ENCODE measurements around the gene RPL36. TPM values are rescaled to one million over a fixed set of nuclear protein-coding genes. Genes with fewer than 3 reads are reported as not detected.

Gene RPL36
- total and polyA plus RNA-seq, 9 of the 15 experiments (the other 6 are each of a cell fraction or from before 2014, with no cell fraction given) = 350 to 3,412 (median 1,507) TPM

DNA sequence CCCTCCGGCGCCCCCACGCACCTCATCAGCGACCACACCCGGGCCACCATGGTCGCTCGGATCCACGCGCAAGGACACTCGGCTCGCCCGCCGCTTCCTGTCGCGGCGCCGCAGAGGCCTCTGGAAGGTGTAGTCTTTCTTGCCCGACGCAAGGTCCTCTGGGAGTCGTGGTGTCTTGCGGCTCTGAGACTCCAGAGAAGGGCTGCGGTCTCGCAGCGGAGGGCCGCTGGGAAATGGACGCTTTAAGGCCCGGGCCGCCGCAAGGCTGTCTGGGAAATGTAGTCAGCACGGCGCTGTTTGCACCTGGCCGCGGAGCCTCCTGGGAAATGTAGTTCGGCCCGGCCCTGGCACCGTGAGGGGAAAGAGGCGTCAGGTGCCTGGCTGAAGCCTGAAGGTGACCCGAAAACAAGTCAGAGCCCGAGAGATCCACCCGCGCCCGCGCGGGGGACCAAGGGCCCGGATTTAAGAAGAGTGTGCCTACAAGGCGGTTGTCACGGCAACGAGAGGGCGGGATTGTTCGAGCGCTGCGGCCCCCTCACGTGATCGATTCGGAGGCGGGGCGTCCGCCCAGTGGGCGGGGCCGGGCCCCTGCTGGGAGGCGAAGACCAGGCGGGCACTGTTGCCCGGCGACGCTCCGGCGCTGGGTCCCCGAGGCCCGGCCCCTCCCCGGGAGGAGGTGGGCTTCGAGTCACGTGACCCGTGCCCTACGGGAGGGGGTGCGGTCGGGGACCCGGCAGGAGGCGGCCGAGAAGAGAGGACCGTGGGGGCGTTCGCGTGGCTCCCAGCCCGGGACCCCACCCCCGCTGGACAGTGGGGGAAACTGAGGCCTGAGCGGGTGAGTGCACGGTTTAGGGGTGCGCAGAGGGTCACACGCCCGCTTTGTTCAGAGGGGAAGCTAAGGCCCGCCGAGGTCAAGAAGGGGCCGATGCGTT is 9.4 kb upstream of the RPL36 start, which contains the start of the genes HSD11B1L and MICOS13 (continued):
- TF ChIP-seq, protein P1, sequence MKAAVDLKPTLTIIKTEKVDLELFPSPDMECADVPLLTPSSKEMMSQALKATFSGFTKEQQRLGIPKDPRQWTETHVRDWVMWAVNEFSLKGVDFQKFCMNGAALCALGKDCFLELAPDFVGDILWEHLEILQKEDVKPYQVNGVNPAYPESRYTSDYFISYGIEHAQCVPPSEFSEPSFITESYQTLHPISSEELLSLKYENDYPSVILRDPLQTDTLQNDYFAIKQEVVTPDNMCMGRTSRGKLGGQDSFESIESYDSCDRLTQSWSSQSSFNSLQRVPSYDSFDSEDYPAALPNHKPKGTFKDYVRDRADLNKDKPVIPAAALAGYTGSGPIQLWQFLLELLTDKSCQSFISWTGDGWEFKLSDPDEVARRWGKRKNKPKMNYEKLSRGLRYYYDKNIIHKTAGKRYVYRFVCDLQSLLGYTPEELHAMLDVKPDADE (conservative IDR thresholded peaks at IDR 0.05; ENCODE audit: control insufficient read depth, low read depth, low read length) = peak; percentile 99
- TF ChIP-seq, protein P2, sequence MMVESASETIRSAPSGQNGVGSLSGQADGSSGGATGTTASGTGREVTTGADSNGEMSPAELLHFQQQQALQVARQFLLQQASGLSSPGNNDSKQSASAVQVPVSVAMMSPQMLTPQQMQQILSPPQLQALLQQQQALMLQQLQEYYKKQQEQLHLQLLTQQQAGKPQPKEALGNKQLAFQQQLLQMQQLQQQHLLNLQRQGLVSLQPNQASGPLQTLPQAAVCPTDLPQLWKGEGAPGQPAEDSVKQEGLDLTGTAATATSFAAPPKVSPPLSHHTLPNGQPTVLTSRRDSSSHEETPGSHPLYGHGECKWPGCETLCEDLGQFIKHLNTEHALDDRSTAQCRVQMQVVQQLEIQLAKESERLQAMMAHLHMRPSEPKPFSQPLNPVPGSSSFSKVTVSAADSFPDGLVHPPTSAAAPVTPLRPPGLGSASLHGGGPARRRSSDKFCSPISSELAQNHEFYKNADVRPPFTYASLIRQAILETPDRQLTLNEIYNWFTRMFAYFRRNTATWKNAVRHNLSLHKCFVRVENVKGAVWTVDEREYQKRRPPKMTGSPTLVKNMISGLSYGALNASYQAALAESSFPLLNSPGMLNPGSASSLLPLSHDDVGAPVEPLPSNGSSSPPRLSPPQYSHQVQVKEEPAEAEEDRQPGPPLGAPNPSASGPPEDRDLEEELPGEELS (CRISPR knock-in tag; IDR thresholded peaks at IDR 0.05; ENCODE audit: borderline replicate concordance) = 0 out of 2 replicates have a peak, but pooled peaks have one; percentile 73
- TF ChIP-seq TRIM28 (IDR thresholded peaks at IDR 0.05) (no peak), CSDE1 (IDR thresholded peaks at IDR 0.05) (peak in 1 of 2 experiments; percentile 92; a peak in 1 of 4 replicates), SRSF3 (IDR thresholded peaks at IDR 0.05; ENCODE audit: insufficient read depth, low read length) (no peak), XRCC3 (IDR thresholded peaks at IDR 0.05) (no peak), ZNF778 (CRISPR knock-in tag; IDR thresholded peaks at IDR 0.05) (no peak), ESRRB (CRISPR knock-in tag; IDR thresholded peaks at IDR 0.05; ENCODE audit: borderline replicate concordance) (no peak; the same call in 1 of the 2 replicates), GABPB1 (CRISPR knock-in tag; IDR thresholded peaks at IDR 0.05) (peak; percentile 95), ZNF408 (CRISPR knock-in tag; IDR thresholded peaks at IDR 0.05; ENCODE audit: low read depth) (no peak), ZNF644 (tag; IDR thresholded peaks at IDR 0.05; ENCODE audit: low read depth) (peak; percentile 96), BMI1 (IDR thresholded peaks at IDR 0.05; ENCODE audit: low read length) (peak; percentile 95), POU5F1 (IDR thresholded peaks at IDR 0.05; ENCODE audit: borderline replicate concordance, low read depth, low read length, partially characterized antibody) (peak; percentile 59), MBD2 (IDR thresholded peaks at IDR 0.05; ENCODE audit: borderline replicate concordance, low read depth) (peak; percentile 94), PHF8 (IDR thresholded peaks at IDR 0.05; ENCODE audit: borderline replicate concordance, low read length) (peak; percentile 40; the same call in 1 of the 2 replicates)
- TF ChIP-seq, protein P3, sequence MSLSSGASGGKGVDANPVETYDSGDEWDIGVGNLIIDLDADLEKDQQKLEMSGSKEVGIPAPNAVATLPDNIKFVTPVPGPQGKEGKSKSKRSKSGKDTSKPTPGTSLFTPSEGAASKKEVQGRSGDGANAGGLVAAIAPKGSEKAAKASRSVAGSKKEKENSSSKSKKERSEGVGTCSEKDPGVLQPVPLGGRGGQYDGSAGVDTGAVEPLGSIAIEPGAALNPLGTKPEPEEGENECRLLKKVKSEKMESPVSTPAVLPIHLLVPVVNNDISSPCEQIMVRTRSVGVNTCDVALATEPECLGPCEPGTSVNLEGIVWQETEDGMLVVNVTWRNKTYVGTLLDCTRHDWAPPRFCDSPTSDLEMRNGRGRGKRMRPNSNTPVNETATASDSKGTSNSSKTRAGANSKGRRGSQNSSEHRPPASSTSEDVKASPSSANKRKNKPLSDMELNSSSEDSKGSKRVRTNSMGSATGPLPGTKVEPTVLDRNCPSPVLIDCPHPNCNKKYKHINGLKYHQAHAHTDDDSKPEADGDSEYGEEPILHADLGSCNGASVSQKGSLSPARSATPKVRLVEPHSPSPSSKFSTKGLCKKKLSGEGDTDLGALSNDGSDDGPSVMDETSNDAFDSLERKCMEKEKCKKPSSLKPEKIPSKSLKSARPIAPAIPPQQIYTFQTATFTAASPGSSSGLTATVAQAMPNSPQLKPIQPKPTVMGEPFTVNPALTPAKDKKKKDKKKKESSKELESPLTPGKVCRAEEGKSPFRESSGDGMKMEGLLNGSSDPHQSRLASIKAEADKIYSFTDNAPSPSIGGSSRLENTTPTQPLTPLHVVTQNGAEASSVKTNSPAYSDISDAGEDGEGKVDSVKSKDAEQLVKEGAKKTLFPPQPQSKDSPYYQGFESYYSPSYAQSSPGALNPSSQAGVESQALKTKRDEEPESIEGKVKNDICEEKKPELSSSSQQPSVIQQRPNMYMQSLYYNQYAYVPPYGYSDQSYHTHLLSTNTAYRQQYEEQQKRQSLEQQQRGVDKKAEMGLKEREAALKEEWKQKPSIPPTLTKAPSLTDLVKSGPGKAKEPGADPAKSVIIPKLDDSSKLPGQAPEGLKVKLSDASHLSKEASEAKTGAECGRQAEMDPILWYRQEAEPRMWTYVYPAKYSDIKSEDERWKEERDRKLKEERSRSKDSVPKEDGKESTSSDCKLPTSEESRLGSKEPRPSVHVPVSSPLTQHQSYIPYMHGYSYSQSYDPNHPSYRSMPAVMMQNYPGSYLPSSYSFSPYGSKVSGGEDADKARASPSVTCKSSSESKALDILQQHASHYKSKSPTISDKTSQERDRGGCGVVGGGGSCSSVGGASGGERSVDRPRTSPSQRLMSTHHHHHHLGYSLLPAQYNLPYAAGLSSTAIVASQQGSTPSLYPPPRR (CRISPR knock-in tag; IDR thresholded peaks at IDR 0.05; ENCODE audit: borderline replicate concordance) = 0 out of 2 replicates have a peak, but pooled peaks have one; percentile 59
- TF ChIP-seq, protein P4, sequence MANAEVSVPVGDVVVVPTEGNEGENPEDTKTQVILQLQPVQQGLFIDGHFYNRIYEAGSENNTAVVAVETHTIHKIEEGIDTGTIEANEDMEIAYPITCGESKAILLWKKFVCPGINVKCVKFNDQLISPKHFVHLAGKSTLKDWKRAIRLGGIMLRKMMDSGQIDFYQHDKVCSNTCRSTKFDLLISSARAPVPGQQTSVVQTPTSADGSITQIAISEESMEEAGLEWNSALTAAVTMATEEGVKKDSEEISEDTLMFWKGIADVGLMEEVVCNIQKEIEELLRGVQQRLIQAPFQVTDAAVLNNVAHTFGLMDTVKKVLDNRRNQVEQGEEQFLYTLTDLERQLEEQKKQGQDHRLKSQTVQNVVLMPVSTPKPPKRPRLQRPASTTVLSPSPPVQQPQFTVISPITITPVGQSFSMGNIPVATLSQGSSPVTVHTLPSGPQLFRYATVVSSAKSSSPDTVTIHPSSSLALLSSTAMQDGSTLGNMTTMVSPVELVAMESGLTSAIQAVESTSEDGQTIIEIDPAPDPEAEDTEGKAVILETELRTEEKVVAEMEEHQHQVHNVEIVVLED (CRISPR knock-in tag; IDR thresholded peaks at IDR 0.05) = peak; percentile 79

Data from K562 (cell line).